CMK (cell line): Measurements from ENCODE around the gene LRRC9.
A peak's percentile ranks its signal among the peaks of the same experiment; 100 is the strongest.
"Not testable (repeated sequence)": the region's sequence is repeated elsewhere in the genome, so short reads cannot be mapped to it uniquely, and the experiment has no call there.

Source experiments
- DNase-seq: peaks from one replicate; pipeline ENCODE4 v3.0.0-alpha.2; 2010; ENCODE audit warnings: low read depth

The LRRC9 gene

GRCh38 chr14:59919570-59920377, at the start of gene LRRC9:
Gene LRRC9, plus strand, starts transcription at chr14:59920144.
- DNase-seq = no peak

GRCh38 chr14:59870277-59871165, 49.4 kb upstream of the LRRC9 start, which contains the start of gene RTN1:
Gene RTN1, minus strand, starts transcription at chr14:59870776. Its CDS starts 146 bp downstream, at chr14:59870630.
- DNase-seq = no peak

- no peak for DNase-seq
Observed at GRCh38 chr14:59871166-59871495, 48.8 kb upstream of the LRRC9 start.

- no peak for DNase-seq
Observed at GRCh38 chr14:59882957-59883356, 37.0 kb upstream of the LRRC9 start.

- no peak for DNase-seq
Observed at GRCh38 chr14:59890676-59891075, 29.3 kb upstream of the LRRC9 start.

GRCh38 chr14:59895721-59896120, 24.2 kb upstream of the LRRC9 start:
- no peak for DNase-seq

- DNase-seq = peak; percentile 11
Observed at GRCh38 chr14:59897757-59898383, 22.1 kb upstream of the LRRC9 start.

- DNase-seq = peak; percentile 79
Observed at GRCh38 chr14:59900556-59900955, 19.4 kb upstream of the LRRC9 start.

- no peak for DNase-seq
Observed at GRCh38 chr14:59904184-59904583, 15.8 kb upstream of the LRRC9 start.

GRCh38 chr14:59905188-59905587, 14.8 kb upstream of the LRRC9 start:
- no peak for DNase-seq

- DNase-seq = no peak
Observed at GRCh38 chr14:59912443-59912842, 7.5 kb upstream of the LRRC9 start.

GRCh38 chr14:59913187-59913586, 6.8 kb upstream of the LRRC9 start:
- no peak for DNase-seq

- no peak for DNase-seq
Observed at GRCh38 chr14:59918824-59919569, 947 bp upstream of the LRRC9 start.

- no peak for DNase-seq
Observed at GRCh38 chr14:59920378-59920683, 387 bp downstream of the LRRC9 start.

GRCh38 chr14:59925797-59926196, 5.9 kb downstream of the LRRC9 start:
- no peak for DNase-seq

- no peak for DNase-seq
Observed at GRCh38 chr14:59926534-59926933, 6.6 kb downstream of the LRRC9 start.

- no peak for DNase-seq
Observed at GRCh38 chr14:59931237-59931636, 11.3 kb downstream of the LRRC9 start.

GRCh38 chr14:59936145-59936544, 16.2 kb downstream of the LRRC9 start:
- DNase-seq = no peak

- no peak for DNase-seq
Observed at GRCh38 chr14:59939828-59940227, 19.9 kb downstream of the LRRC9 start.

GRCh38 chr14:59942296-59942862, 22.4 kb downstream of the LRRC9 start:
- DNase-seq = not testable (repeated sequence)

GRCh38 chr14:59944909-59945308, 25.0 kb downstream of the LRRC9 start:
- DNase-seq = no peak

GRCh38 chr14:59952141-59952540, 32.2 kb downstream of the LRRC9 start:
- not testable (repeated sequence) for DNase-seq
